HG03135 (cell line): ENCODE measurements around the gene CCNB2.

Experiments
- ATAC-seq: cut with Tn5 transposase; IDR thresholded peaks from one replicate; pipeline ENCODE4 v1.9.1; 2021; ENCODE audit warnings: mild to moderate bottlenecking, moderate library complexity; ENCODE audit not compliant: unreplicated experiment

The CCNB2 gene

DNA sequence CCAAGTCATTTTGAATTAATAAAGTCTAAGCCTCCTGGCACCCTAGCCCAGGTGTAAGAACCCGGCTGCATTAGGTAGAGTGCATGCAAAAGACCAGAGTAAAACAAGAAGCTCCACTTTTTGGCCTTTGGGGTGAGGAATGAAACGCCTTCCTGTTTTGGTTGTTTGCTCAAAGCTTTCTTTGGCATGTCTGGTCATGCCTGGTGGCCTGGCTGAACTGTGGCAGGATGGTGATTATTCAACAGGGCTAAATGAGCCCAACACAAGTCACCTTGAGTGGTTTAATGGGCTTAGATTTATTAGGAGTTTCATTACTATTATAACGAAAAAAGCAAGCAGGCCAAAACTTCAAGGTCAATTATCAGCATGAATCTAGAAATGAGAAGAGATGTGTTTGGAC is 60.8 kb downstream of the CCNB2 start:
- no peak for ATAC-seq

DNA sequence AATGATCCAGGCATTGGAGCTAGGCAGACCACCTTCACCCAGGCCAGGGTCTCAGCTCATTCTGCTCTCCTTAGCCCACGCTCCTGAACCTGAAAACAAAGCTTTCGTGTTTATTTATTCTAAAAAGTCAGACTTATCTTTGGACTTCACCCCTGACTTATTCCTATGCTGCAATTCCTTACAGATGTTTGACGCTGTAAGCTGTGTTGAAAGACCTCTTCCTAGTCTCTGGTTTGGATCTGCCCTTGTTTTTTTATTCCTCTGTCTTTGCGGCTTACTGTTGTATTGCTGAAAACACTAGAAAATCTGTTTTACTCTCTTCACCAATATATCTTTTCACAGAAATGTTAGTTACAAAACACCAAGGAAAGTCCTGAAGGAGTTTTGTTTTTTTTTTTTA is 61.2 kb downstream of the CCNB2 start:
- ATAC-seq = no peak

DNA sequence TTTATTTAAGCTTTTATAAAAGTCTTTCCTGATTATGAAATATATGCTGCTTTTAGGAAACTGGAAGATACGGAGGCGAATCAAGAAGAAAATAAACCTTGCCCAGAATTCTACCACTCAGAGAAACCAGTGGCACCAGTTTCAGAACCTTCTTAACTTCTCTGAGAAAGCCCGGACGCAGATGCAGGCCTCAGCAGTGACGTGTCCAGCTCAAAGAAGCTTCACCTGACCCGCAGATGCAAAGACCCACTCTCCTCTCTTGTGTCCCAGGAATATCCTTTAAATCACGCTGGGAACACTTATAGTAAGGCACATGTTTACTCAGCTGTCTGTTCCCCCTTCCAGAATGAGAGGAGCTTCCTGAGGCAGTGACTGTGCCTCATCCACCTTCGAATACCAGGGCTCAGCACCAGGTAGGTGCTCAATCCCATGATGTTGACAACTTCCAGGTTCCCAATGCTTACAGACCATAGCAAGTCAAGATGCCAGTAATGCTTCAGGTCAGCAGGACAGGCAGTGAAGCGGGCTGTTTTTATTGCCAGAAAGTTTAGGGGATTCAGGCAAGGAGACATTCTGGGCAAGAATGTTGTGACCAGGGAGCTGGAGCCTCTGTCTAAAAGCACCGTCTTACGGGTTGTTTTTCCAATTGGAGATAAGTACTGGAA is 61.8 kb downstream of the CCNB2 start:
- ATAC-seq = no peak

DNA sequence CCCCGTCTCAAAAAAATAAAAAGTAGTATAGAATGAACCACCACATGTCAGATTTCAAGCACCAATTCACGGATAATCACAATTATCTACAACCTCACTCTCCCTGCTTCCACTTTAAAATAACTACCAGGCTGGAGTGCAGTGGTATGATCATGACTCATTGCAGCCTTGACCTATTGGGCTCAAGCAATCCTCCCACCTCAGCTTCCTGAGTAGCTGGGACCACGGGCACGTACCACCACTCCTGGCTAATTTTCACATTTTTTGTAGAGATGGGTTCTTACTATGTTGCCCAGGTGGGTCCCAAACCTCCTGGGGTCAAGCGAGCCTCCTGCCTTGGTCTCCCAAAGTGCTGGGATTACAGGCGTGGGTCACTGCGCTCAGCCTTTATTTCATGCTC is 63.6 kb downstream of the CCNB2 start:
- no peak for ATAC-seq

DNA sequence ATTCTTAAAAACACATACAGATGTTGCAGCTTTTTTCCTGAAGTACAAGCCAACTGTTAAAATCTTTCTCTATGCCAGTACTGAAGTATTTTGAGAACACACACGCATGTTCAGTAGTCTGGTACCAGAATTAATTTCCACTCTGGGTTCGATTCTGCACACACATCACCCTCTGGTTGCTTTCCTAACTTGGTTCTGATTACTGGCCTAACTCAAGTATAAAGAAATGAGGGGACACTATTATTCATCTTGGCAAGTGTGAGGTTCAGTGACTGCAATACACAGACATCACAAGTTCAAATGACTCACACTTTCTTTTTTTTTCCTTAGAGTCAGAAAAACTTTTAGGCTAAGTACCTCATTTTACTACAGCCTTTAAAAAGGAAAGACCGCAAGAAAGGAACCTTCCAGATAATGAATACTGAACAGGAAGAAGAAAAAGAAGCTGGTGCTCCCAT is 64.3 kb downstream of the CCNB2 start:
- ATAC-seq = no peak

DNA sequence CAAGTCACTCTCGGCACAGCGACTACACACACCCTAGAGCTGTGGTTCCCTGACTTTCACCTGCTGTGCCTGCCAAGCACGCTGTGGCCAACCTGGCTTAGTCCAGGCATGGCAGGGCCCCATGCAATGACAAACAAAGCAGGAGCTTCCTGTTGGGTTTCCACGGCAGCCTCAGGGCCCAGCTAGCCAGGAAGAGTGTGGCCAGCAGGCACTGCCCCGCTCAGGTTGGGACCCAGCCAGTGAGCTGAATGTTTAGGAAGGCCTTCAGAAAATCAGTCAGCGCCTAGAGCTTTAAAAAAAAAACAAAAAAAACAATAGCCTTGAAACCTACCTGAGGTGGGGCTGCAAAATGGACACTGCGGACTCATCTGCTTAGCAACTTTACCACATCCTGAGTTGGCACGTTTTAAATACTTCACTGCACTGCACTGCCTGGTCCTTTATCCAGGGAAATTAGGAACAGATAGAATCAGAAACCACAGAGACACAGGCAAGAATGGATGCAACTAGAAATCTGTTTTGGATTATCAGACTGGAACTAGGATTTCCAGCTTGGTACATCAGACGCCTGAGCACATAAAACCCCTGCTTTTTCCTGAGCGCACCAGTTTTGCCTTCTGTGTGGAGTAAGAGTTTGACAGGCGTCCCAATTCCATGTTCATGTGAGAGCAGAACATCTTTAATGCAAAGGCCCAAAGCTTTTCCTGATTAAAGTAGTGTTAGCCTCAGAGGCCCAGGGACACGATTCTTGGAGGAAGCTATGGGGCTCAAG is 65.5 kb downstream of the CCNB2 start:
- no peak for ATAC-seq

DNA sequence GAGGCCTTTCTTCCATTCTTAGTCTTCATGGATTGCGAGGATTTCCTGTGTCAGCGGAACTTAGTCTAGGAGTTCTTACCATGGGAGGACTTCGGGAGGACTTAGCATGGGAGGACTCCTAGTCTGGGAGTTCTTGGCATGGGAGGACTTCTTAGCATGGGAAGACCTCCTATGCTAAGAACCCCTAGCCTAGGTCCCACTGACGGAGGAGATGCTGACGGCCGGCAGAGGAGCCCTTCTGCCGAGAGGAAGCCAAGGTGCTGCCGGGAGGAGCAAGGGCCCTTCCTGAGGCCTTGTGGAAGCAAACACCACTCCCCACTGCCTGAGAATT is 66.1 kb downstream of the CCNB2 start:
- ATAC-seq = no peak

DNA sequence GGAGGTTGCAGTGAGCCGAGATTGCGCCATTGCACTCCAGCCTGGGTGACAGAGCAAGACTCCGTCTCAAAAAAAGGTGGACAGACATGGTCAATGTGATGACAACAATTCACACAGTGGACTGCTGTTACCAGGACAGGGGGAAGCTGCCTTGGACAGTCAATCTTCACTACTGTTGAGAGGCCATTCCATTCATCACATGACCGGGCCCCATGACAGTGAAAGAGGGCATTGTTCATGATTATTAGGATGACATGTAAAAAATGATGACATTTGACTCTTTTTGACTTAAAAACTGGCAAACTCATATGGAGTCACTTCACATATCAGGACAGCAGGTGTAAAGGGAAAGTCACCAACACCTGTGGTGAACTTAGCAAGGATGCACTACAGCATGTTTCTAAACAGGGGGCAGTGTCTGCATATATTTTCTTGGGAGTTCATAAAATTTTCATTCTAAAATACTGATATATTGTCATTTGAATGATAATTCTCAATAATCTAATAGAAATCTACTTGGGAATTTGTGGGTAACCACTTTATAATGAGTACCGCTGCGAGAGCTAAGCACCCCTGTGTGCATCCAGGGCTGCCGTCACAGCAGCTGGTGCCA is 67.4 kb downstream of the CCNB2 start:
- ATAC-seq = no peak

DNA sequence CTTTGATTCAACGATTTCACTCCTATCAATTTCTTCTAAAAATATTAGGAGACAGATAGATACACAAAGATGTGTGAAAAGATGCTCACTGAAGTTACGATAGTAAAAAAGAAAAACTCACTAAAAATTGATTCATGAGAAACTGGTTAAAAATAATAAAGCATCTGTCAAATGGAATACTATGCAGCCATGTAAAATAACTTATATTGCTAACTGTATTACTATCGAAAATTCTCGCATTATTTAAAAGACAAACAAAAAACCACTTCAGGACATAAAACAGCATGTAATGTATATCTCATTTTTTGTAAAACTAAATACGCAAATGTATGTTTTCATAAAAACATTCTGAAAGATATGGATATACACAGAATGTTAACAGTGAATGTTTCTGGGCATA is 68.2 kb downstream of the CCNB2 start:
- ATAC-seq = no peak

DNA sequence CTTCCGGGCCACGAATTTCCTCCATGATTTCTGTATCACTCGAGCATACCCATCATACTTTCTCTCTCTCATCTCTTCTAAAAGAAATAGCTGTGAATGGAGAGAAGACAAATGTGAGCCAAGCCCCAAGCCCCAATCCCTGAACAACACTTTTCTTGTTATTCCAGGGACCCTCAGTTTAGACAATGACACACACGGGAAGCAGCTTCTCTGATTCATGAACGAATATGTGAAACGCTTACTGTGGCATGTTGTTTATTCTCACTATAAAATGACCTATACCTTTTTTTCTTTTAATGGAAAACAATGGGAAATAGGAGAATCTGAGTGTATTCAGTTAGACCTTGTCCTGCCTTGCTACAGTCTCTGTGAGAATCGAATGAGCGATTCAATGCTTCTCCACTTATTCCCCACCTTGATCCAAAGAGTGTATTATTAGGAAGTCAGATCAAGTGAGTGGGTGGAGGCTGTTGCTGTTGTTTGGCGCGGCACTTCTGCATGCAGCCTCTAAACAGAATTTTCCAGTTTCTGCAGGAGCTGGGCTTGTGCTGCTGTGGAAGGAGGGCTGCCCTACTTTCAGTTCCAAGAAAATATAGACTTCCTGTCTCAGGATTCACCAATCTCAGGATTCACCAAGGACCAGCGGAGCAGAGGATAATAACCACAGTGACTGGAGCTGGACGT is 69.3 kb downstream of the CCNB2 start:
- ATAC-seq = no peak
